GM12892 (cell line): ENCODE data around the gene C7orf57.

Source experiments
- POLR2A ChIP-seq: IDR thresholded peaks from 2 replicates; pipeline ENCODE4 v1.6.1; 2011; ENCODE audit warnings: low read depth, low read length, control low read depth
- POLR2AphosphoS5 ChIP-seq: IDR thresholded peaks from 2 replicates; pipeline ENCODE4 v1.6.1; 2011; ENCODE audit warnings: low read depth, low read length, control low read depth
- TAF1 ChIP-seq: IDR thresholded peaks from 2 replicates; pipeline ENCODE4 v1.6.1; 2011; ENCODE audit warnings: low read depth, mild to moderate bottlenecking, control low read depth, low read length, borderline replicate concordance

- TF ChIP-seq POLR2A (no peak), POLR2AphosphoS5 (no peak), TAF1 (no peak)
Observed at GRCh38 chr7:48048113-48048512, 12.8 kb downstream of the C7orf57 start.
